ENCODE data around the gene RFWD3. TPM values are rescaled to one million over a fixed set of nuclear protein-coding genes. Genes with fewer than 3 reads are reported as not detected.

The RFWD3 gene, protein sequence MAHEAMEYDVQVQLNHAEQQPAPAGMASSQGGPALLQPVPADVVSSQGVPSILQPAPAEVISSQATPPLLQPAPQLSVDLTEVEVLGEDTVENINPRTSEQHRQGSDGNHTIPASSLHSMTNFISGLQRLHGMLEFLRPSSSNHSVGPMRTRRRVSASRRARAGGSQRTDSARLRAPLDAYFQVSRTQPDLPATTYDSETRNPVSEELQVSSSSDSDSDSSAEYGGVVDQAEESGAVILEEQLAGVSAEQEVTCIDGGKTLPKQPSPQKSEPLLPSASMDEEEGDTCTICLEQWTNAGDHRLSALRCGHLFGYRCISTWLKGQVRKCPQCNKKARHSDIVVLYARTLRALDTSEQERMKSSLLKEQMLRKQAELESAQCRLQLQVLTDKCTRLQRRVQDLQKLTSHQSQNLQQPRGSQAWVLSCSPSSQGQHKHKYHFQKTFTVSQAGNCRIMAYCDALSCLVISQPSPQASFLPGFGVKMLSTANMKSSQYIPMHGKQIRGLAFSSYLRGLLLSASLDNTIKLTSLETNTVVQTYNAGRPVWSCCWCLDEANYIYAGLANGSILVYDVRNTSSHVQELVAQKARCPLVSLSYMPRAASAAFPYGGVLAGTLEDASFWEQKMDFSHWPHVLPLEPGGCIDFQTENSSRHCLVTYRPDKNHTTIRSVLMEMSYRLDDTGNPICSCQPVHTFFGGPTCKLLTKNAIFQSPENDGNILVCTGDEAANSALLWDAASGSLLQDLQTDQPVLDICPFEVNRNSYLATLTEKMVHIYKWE
- 10 to 100 TPM in 6 of 7 donors, 1 to 10 TPM in 1; 9.9 to 25.0 (median 16.5) TPM for total RNA-seq
- 10 to 100 TPM in 1 of 2 donors, 1 to 10 TPM in 1; 8.2 to 15.1 TPM for polyA plus RNA-seq
- long read RNA-seq, donor 1, full-length matches to known transcripts, result 3 of 13 reads
- long read RNA-seq, donor 1, partial matches to known transcripts, result 7 of 13 reads
- long read RNA-seq, donor 1, other reads (novel, unspliced or antisense), result 3 of 13 reads
- long read RNA-seq, donor 2, full-length matches to known transcripts, result 21 of 33 reads
- long read RNA-seq, donor 2, partial matches to known transcripts, result 12 of 33 reads
- long read RNA-seq, donor 2, other reads (novel, unspliced or antisense), result 0 of 33 reads
- long read RNA-seq, donor 3, full-length matches to known transcripts, result 11 of 21 reads
- long read RNA-seq, donor 3, partial matches to known transcripts, result 3 of 21 reads
- long read RNA-seq, donor 3, other reads (novel, unspliced or antisense), result 7 of 21 reads

DNA sequence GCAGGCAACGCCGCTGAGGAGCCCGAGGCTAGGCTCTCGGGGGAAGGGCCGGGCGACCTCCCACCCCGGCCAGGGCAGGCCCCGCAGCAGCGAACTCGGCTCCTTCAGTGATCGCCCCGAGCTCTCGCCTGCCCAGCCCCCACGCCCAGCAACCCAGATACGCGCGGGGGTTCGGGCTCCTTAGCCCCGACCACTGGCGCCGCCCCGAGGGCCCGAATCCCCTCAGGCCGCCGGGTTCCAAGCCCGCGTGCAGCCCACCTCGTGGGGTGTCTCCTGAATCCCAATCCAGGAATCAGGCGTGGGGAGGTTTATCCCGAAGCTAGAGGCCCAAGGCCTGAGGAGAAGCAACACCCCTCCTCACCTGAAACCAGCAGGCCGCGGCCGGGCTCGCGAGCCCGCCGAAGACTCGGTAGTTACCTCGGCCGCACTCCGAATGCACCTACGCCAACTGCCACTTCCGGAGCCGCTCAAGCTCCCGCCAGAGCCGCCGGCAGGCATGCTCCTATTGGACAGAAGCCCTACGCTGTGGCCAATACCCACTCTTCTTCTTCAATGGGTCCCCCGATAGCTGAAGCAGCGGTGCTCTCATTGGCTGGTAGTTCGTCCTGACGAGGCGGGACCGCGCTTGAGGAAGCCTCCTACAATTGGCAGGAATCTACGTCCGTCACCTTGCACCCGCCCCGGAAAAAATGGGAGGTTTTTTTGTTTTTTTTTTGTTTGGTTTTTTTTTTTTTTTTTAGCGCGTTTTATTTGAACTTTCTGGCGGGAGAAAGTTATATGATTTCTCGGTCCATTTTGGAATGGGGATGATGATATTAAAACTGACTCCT lies at the start of gene RFWD3:
TSS of gene RFWD3 (minus strand) at position 453 of the 830 bp plus-strand sequence. CDS start 5,428 bp downstream, outside the sequence.
- DNase-seq, result peak; percentile 95 to 98 (median 96)
- TF ChIP-seq, protein P1, sequence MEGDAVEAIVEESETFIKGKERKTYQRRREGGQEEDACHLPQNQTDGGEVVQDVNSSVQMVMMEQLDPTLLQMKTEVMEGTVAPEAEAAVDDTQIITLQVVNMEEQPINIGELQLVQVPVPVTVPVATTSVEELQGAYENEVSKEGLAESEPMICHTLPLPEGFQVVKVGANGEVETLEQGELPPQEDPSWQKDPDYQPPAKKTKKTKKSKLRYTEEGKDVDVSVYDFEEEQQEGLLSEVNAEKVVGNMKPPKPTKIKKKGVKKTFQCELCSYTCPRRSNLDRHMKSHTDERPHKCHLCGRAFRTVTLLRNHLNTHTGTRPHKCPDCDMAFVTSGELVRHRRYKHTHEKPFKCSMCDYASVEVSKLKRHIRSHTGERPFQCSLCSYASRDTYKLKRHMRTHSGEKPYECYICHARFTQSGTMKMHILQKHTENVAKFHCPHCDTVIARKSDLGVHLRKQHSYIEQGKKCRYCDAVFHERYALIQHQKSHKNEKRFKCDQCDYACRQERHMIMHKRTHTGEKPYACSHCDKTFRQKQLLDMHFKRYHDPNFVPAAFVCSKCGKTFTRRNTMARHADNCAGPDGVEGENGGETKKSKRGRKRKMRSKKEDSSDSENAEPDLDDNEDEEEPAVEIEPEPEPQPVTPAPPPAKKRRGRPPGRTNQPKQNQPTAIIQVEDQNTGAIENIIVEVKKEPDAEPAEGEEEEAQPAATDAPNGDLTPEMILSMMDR (IDR thresholded peaks at IDR 0.05), result no peak
- TF ChIP-seq POLR2A (IDR thresholded peaks at IDR 0.05), result no peak
- TF ChIP-seq EP300 (IDR thresholded peaks at IDR 0.05), result no peak
- WGBS, 3 donors, result 0 to 1% (median 0%) methylated on average over 53 to 63 of the region's 63 CpGs
- H3K9me3 ChIP-seq, result no peaks in the 10 kb centered on the region
- H3K4me1 ChIP-seq (ENCODE audit: insufficient read depth), result peaks cover 2% of the 10 kb centered on the region
- peak within 1 kb of the TSS; percentile 99 for H3K4me3 ChIP-seq
- no peaks in the 10 kb centered on the region for H3K36me3 ChIP-seq
- H3K27me3 ChIP-seq, result no peaks in the 10 kb centered on the region
- intact Hi-C loops (cut with DNase I), result no loop called here
- no peak within 1 kb of the TSS for H3K27ac ChIP-seq

DNA sequence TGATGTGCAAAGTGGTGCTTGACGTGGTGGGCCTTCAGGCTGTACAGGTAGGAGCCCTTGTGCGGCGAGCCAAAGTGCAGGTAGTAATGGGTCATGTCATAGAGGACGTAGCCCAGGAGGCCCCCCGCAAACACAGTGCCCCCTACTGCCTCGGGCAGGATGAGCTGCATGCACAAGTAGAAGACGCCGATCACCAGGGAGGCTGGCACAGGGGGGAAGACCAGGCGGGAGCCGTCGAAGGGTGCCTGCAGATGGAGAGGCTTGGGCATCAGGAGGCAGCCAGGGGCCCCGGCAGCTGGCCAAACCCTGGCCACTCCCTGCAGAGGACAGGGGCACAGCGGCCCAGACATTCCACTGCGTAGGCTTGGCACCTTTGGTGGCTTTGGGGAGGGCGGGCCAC lies 49.7 kb upstream of the RFWD3 start:
- Histone ChIP-seq H3K27ac (no peak overlapping the region), H3K9me3 (no peaks in the 10 kb centered on the region), H3K4me3 (no peak overlapping the region), H3K4me1 (ENCODE audit: insufficient read depth) (no peaks in the 10 kb centered on the region), H3K36me3 (no peaks in the 10 kb centered on the region), H3K27me3 (no peaks in the 10 kb centered on the region)
- intact Hi-C loops (cut with DNase I), result no loop called here
- DNase-seq, result no peak
- 82 to 92% (median 87%) methylated on average over 15 of the region's 15 CpGs for WGBS, 3 donors
- TF ChIP-seq, protein P1 (IDR thresholded peaks at IDR 0.05), result no peak
- TF ChIP-seq POLR2A (IDR thresholded peaks at IDR 0.05) (no peak), EP300 (IDR thresholded peaks at IDR 0.05) (no peak)

DNA sequence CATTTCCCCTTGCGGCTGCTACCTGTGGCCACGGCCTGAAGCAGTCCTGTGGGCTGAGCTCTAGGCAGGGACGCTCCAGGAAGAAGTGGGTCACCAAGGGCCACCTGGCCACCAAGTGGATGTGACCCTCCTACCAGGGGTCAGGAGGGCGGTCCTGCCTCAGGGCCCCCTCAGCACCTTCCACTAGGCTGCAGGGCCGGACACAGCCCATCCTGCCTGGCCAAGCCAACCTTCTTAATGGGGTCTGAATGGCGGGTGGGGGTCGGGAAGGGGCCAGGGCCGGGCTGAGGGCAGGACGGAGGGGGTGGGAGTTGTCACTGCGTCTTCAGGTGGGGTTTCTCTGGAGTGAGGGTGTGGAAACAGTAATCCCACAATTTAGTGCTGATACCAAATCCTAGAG lies 47.2 kb upstream of the RFWD3 start:
- H3K36me3 ChIP-seq, result no peaks in the 10 kb centered on the region
- intact Hi-C loops (cut with DNase I), result no loop called here
- WGBS, 3 donors, result 88 to 91% (median 89%) methylated on average over 10 of the region's 10 CpGs

More for the DNA sequence above, 47.2 kb upstream of the RFWD3 start:
- TF ChIP-seq POLR2A (IDR thresholded peaks at IDR 0.05), result no peak
- TF ChIP-seq, protein P1 (IDR thresholded peaks at IDR 0.05), result no peak
- H3K27ac ChIP-seq, result no peak overlapping the region
- no peaks in the 10 kb centered on the region for H3K4me1 ChIP-seq (ENCODE audit: insufficient read depth)
- no peaks in the 10 kb centered on the region for H3K27me3 ChIP-seq
- no peak overlapping the region for H3K4me3 ChIP-seq
- H3K9me3 ChIP-seq, result no peaks in the 10 kb centered on the region
- DNase-seq, result no peak
